Muscle of back (tissue), 11 donors: Measurements from ENCODE around the gene RTP3. TPM values are rescaled to one million over a fixed set of nuclear protein-coding genes. Genes with fewer than 3 reads are reported as not detected.
"Not testable (repeated sequence)": the region's sequence is repeated elsewhere in the genome, so short reads cannot be mapped to it uniquely, and the experiment has no call there.

Experiments
- DNase-seq, 3 donors: peaks; one replicate each; pipeline versions ENCODE4 v3.0.0 to v3.0.0-alpha.2; 2013
- polyA plus RNA-seq, 10 donors: library from polyadenylated mRNA; unstranded; fragments of 120-200 nt; gene quantifications; one replicate each; pipeline ENCODE4 v1.2.1, GENCODE V29; 2013; ENCODE audit not compliant: insufficient read length in 10 of 10

Gene RTP3
- polyA plus RNA-seq, 10 donors, result 0.15 TPM; not detected in 9

- no peak for DNase-seq
Measured at GRCh38 chr3:46490338-46491084, 7.3 kb upstream of the RTP3 start.

- no peak for DNase-seq
Measured at GRCh38 chr3:46491089-46492070, 6.4 kb upstream of the RTP3 start.

- DNase-seq, result no peak
Measured at GRCh38 chr3:46492890-46493547, 4.8 kb upstream of the RTP3 start.

GRCh38 chr3:46494491-46494890, 3.3 kb upstream of the RTP3 start:
- not testable (repeated sequence) for DNase-seq

GRCh38 chr3:46495901-46496456, 1.8 kb upstream of the RTP3 start:
- no peak for DNase-seq

- DNase-seq, result peak in 1 of 3 donors; percentile 22
Measured at GRCh38 chr3:46496746-46497555, 825 bp upstream of the RTP3 start.

- DNase-seq, result no peak
Measured at GRCh38 chr3:46498916-46499519, 1.2 kb downstream of the RTP3 start.

GRCh38 chr3:46500656-46501635, 3.2 kb downstream of the RTP3 start:
- DNase-seq, result peak in 2 of 3 donors; percentile 53 to 59

- DNase-seq, result peak in 1 of 3 donors; percentile 36
Measured at GRCh38 chr3:46501702-46502101, 3.9 kb downstream of the RTP3 start.

GRCh38 chr3:46503200-46503874, 5.6 kb downstream of the RTP3 start:
- peak in 1 of 3 donors; percentile 27 for DNase-seq

- no peak for DNase-seq
Measured at GRCh38 chr3:46504789-46505188, 7.0 kb downstream of the RTP3 start.

GRCh38 chr3:46505953-46506352, 8.2 kb downstream of the RTP3 start:
- no peak for DNase-seq

- no peak for DNase-seq
Measured at GRCh38 chr3:46506526-46506925, 8.8 kb downstream of the RTP3 start.

- no peak for DNase-seq
Measured at GRCh38 chr3:46508850-46509591, 11.2 kb downstream of the RTP3 start.

GRCh38 chr3:46509661-46510187, 11.9 kb downstream of the RTP3 start:
- DNase-seq, result no peak

- no peak for DNase-seq
Measured at GRCh38 chr3:46512191-46512749, 14.5 kb downstream of the RTP3 start.

GRCh38 chr3:46516521-46516920, 18.7 kb downstream of the RTP3 start:
- DNase-seq, result no peak
